A549 (cell line): Measurements from ENCODE around the gene CR1L. TPM values are rescaled to one million over a fixed set of nuclear protein-coding genes. Genes with fewer than 3 reads are reported as not detected.

Experiments used
- ATAC-seq, 2 experiments: fragments of 200-7000 bp in 1 of 2; fragments of >200 bp in 1 of 2; cut with Nextera tagmentation in 1 of 2; cut with Tn5 transposase in 1 of 2; 3 replicates each; pipeline versions ENCODE4 v1.8.0 to v1.9.1; 2018 to 2020; ENCODE audit warnings: mild to moderate bottlenecking in 1 of 2, moderate library complexity in 1 of 2
- CTCF ChIA-PET: fragments of 300-600 bp; sonication (Branson Sonifier 250); formaldehyde crosslinking; extraction: SDS; loops from one replicate; lab custom pipeline; 2021; ENCODE audit warnings: antibody characterized with exemption, inconsistent platforms; lab: Yijun Ruan, JAX
- POLR2A ChIA-PET: fragments of 350-600 bp; formaldehyde crosslinking; extraction: SDS; loops from one replicate; lab custom pipeline; 2021; ENCODE audit warnings: antibody characterized with exemption, inconsistent platforms; lab: Yijun Ruan, JAX
- DNase-seq, 2 experiments: peaks; one replicate each; pipeline versions ENCODE4 v3.0.0 to v3.0.0-alpha.2; 2011 to 2016; ENCODE audit warnings: low read depth in 1 of 2, low spot score in 1 of 2
- FAIRE-seq: peaks from 2 replicates; lab custom pipeline; 2011; peaks lifted over from hg19 to GRCh38; lab: Jason Lieb, UNC
- H3K27ac ChIP-seq, 2 experiments: fragments of >200 bp; sonication (Bioruptor Twin); formaldehyde crosslinking; 3 replicates each; pipeline ENCODE4 v1.5.1; 2016 to 2017
- H3K4me1 ChIP-seq: fragments of >200 bp; sonication (Bioruptor Twin); formaldehyde crosslinking; 3 replicates; pipeline ENCODE4 v1.6.1; 2016
- H3K4me2 ChIP-seq: fragments of >200 bp; sonication (Bioruptor Twin); formaldehyde crosslinking; 3 replicates; pipeline ENCODE4 v1.6.1; 2016
- H3K4me3 ChIP-seq: fragments of >200 bp; sonication (Bioruptor Twin); formaldehyde crosslinking; 3 replicates; pipeline ENCODE4 v1.5.1; 2016
- H3K9me3 ChIP-seq: fragments of >200 bp; sonication (Bioruptor Twin); formaldehyde crosslinking; 3 replicates; pipeline ENCODE4 v1.6.1; 2016
- BCL3 ChIP-seq: fragments of >200 bp; sonication (Bioruptor Twin); formaldehyde crosslinking; IDR thresholded peaks from 3 replicates; pipeline ENCODE4 v1.6.1; 2016
- CHD2 ChIP-seq: fragments of 150-350 bp; IDR thresholded peaks from 2 replicates; pipeline ENCODE4 v1.6.1; 2014; ENCODE audit warnings: low read length; ENCODE audit not compliant: partially characterized antibody
- EP300 ChIP-seq, 2 experiments: fragments of >200 bp; sonication (Bioruptor Twin); formaldehyde crosslinking; IDR thresholded peaks; 2 replicates in 1 of 2; 3 replicates in 1 of 2; pipeline ENCODE4 v1.6.1; 2016 to 2017
- FOSL2 ChIP-seq, 2 experiments: fragments of 450-650 bp in 1 of 2; fragments of >200 bp in 1 of 2; sonication (Bioruptor Twin) in 1 of 2; formaldehyde crosslinking; IDR thresholded peaks; 2 replicates each; pipeline versions ENCODE4 v1.5.0 to v1.6.1; 2016 to 2020; ENCODE audit warnings: mild to moderate bottlenecking in 1 of 2, moderate library complexity in 1 of 2
- HOXB5 ChIP-seq: fragments of 250-450 bp; sonication (Bioruptor Pico); IDR thresholded peaks from 2 replicates; pipeline ENCODE4 v1.5.0; 2020; ENCODE audit warnings: mild to moderate bottlenecking, moderate library complexity
- KDM5A ChIP-seq: fragments of 200-600 bp; sonication (generic); IDR thresholded peaks from 2 replicates; pipeline ENCODE4 v1.6.1; 2016; ENCODE audit warnings: antibody characterized with exemption, mild to moderate bottlenecking
- MAFK ChIP-seq: fragments of 450-650 bp; IDR thresholded peaks from 2 replicates; pipeline ENCODE4 v1.6.1; 2014; ENCODE audit not compliant: partially characterized antibody
- MYC ChIP-seq: IDR thresholded peaks from 2 replicates; pipeline ENCODE4 v1.6.1; 2012; ENCODE audit warnings: mild to moderate bottlenecking, inconsistent platforms, low read length, improper control_type of control experiment, borderline replicate concordance
- NFE2L2 ChIP-seq: fragments of 150-350 bp; conservative IDR thresholded peaks from 2 replicates; pipeline ENCODE4 v1.6.1; 2014; ENCODE audit warnings: low read length
- NPAS2 ChIP-seq: fragments of 250-450 bp; sonication (Bioruptor Pico); IDR thresholded peaks from 2 replicates; pipeline ENCODE4 v1.8.0; 2022; ENCODE audit warnings: mild to moderate bottlenecking, moderate library complexity, borderline replicate concordance
- PHF8 ChIP-seq: fragments of 200-600 bp; sonication (generic); IDR thresholded peaks from 2 replicates; pipeline ENCODE4 v1.6.1; 2016; ENCODE audit warnings: low read depth, mild to moderate bottlenecking, antibody characterized with exemption, moderate library complexity, borderline replicate concordance
- RAD21 ChIP-seq, 2 experiments: fragments of >200 bp in 1 of 2; sonication (Bioruptor Twin) in 1 of 2; formaldehyde crosslinking in 1 of 2; IDR thresholded peaks in 1 of 2; conservative IDR thresholded peaks in 1 of 2; 2 replicates in 1 of 2; 3 replicates in 1 of 2; pipeline ENCODE4 v1.6.1; 2012 to 2018; ENCODE audit warnings: inconsistent platforms in 1 of 2
- RCOR1 ChIP-seq: fragments of 150-350 bp; IDR thresholded peaks from 2 replicates; pipeline ENCODE4 v1.6.1; 2014; ENCODE audit warnings: antibody characterized with exemption, low read length, low read depth
- SMC3 ChIP-seq: fragments of >200 bp; sonication (Bioruptor Twin); formaldehyde crosslinking; IDR thresholded peaks from 3 replicates; pipeline ENCODE4 v1.6.1; 2018; ENCODE audit warnings: inconsistent platforms
- ZSCAN20 ChIP-seq: fragments of 250-450 bp; sonication (Bioruptor Pico); IDR thresholded peaks from 2 replicates; pipeline ENCODE4 v1.8.0; 2022; ENCODE audit warnings: mild to moderate bottlenecking, moderate library complexity
- WGBS: methylation state at CpG from one replicate; pipeline ENCODE4 v1.1.6; 2017; ENCODE audit errors: missing lambda C conversion rate; 5-methylcytosine and 5-hydroxymethylcytosine counted together
- polyA plus RNA-seq, 4 experiments: library from polyadenylated mRNA; depleted of rRNA in 3 of 4; stranded (reverse); fragments of >200 nt; fragmentation: RNase III in 1 of 4; extraction: RNeasy Plus Mini Kit Qiagen cat#74134 plus additional on column Dnase treatment in 1 of 4; gene quantifications; 2 replicates in 3 of 4; 3 replicates in 1 of 4; pipeline ENCODE4 v1.2.3, GENCODE V29; 2011 to 2017
- TF ChIP-seq, protein P1 (sequence below): fragments of 450-650 bp; IDR thresholded peaks from 2 replicates; pipeline ENCODE4 v1.6.1; 2014; ENCODE audit warnings: antibody characterized with exemption
- TF ChIP-seq, protein P2 (sequence below): fragments of >200 bp; sonication (Bioruptor Twin); formaldehyde crosslinking; IDR thresholded peaks from 3 replicates; pipeline ENCODE4 v1.5.1; 2016
- TF ChIP-seq, protein P3 (sequence below): IDR thresholded peaks from 2 replicates; pipeline ENCODE4 v1.6.1; 2012

Gene CR1L
- polyA plus RNA-seq, 2 of the 4 experiments (the other 2 are of a cell fraction): not detected

- FAIRE-seq (no peak), ATAC-seq (no peak)
- Histone ChIP-seq H3K4me1 (no peaks in the 10 kb centered on the region), H3K4me3 (no peak overlapping the region), H3K27ac (no peak overlapping the region), H3K9me3 (no peaks in the 10 kb centered on the region)
- no peak for TF ChIP-seq NFE2L2
- TF ChIP-seq PHF8: no peak
- no peak for TF ChIP-seq EP300 (IDR thresholded peaks at IDR 0.05)
- no peak for TF ChIP-seq BCL3
- TF ChIP-seq, protein P1, sequence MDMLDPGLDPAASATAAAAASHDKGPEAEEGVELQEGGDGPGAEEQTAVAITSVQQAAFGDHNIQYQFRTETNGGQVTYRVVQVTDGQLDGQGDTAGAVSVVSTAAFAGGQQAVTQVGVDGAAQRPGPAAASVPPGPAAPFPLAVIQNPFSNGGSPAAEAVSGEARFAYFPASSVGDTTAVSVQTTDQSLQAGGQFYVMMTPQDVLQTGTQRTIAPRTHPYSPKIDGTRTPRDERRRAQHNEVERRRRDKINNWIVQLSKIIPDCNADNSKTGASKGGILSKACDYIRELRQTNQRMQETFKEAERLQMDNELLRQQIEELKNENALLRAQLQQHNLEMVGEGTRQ: no peak
- TF ChIP-seq MAFK: no peak
- TF ChIP-seq, all 56 proteins: peak for 0
- H3K4me2 ChIP-seq: no peak overlapping the region
- WGBS: 92% methylated on average over 1 of the region's 1 CpG
- no peak for DNase-seq
- CTCF ChIA-PET: no interaction called here
- POLR2A ChIA-PET: interaction anchor here (0.5 kb wide), 1 partner anchor 9 kb away, joined by 3 read pairs; no protein-coding TSS in a partner anchor
These were observed 6.7 kb downstream of the CR1L start for GRCh38 chr1:207651583-207651982.

DNA sequence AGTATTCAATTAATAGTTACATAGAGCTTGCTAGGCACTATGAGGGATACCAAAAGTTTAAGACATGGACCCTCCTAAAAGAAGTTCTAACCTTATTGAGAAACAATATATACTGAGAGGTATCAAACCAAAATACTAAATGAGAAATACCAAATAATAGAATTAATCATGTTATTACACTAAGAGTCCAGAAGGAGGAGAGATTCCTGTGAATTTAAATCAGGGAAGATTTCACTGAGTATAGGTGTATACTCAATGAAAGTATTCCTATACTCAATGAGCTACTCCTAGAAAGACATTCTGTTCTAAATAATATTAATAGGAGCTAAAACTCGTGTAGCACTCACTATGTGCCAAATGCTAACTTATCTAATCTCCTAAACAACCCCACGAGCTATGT is 9.4 kb downstream of the CR1L start:
- H3K4me1 ChIP-seq: no peaks in the 10 kb centered on the region
- TF ChIP-seq SMC3 (peak; percentile 51; the same call in 2 of the 3 replicates), EP300 (IDR thresholded peaks at IDR 0.05) (no peak), RCOR1 (no peak), NPAS2 (no peak), RAD21 (conservative IDR thresholded peaks at IDR 0.05 in 1 of 2, IDR thresholded peaks at IDR 0.05 in 1 of 2) (peak; percentile 10 to 24; a peak in 1 of 5 replicates), ZSCAN20 (CRISPR knock-in tag) (no peak)
- TF ChIP-seq, protein P2, sequence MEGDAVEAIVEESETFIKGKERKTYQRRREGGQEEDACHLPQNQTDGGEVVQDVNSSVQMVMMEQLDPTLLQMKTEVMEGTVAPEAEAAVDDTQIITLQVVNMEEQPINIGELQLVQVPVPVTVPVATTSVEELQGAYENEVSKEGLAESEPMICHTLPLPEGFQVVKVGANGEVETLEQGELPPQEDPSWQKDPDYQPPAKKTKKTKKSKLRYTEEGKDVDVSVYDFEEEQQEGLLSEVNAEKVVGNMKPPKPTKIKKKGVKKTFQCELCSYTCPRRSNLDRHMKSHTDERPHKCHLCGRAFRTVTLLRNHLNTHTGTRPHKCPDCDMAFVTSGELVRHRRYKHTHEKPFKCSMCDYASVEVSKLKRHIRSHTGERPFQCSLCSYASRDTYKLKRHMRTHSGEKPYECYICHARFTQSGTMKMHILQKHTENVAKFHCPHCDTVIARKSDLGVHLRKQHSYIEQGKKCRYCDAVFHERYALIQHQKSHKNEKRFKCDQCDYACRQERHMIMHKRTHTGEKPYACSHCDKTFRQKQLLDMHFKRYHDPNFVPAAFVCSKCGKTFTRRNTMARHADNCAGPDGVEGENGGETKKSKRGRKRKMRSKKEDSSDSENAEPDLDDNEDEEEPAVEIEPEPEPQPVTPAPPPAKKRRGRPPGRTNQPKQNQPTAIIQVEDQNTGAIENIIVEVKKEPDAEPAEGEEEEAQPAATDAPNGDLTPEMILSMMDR: peak; percentile 45
- CTCF ChIA-PET: interaction anchor here (0.5 to 2.8 kb wide), 9 partner anchors 9 to 150 kb away, joined by 3 to 14 read pairs (median 3); partner anchors contain the start of gene CR1L
- ATAC-seq (peak; percentile 38 to 67; a peak in 2 of 6 replicates), FAIRE-seq (no peak), DNase-seq (peak in 1 of 2 experiments; percentile 8)
- POLR2A ChIA-PET: no interaction called here
- no peaks in the 10 kb centered on the region for H3K9me3 ChIP-seq
- WGBS: 22% methylated on average over 2 of the region's 2 CpGs
- no peak overlapping the region for H3K4me2 ChIP-seq
- H3K4me3 ChIP-seq: no peak overlapping the region
- H3K27ac ChIP-seq: no peak overlapping the region

- CTCF ChIA-PET: interaction anchor here (1.0 to 1.1 kb wide), 3 partner anchors 10 to 139 kb away, joined by 3 read pairs; no protein-coding TSS in a partner anchor
- DNase-seq (no peak), ATAC-seq (peak; percentile 45 to 73; a peak in 5 of 6 replicates), FAIRE-seq (no peak)
- POLR2A ChIA-PET: no interaction called here
- TF ChIP-seq, protein P3, sequence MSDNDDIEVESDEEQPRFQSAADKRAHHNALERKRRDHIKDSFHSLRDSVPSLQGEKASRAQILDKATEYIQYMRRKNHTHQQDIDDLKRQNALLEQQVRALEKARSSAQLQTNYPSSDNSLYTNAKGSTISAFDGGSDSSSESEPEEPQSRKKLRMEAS: no peak
- TF ChIP-seq KDM5A (no peak), MYC (no peak), NFE2L2 (no peak), HOXB5 (CRISPR knock-in tag) (no peak), FOSL2 (IDR thresholded peaks at IDR 0.05) (no peak), FOSL2 (CRISPR knock-in tag; IDR thresholded peaks at IDR 0.05) (no peak), RCOR1 (no peak), CHD2 (no peak)
- TF ChIP-seq, protein P2: no peak
- Histone ChIP-seq H3K4me3 (no peak overlapping the region), H3K4me2 (no peak overlapping the region), H3K4me1 (no peaks in the 10 kb centered on the region), H3K9me3 (no peaks in the 10 kb centered on the region), H3K27ac (no peak overlapping the region)
- WGBS: 35% methylated on average over 6 of the region's 7 CpGs
These were observed 13.5 kb downstream of the CR1L start for GRCh38 chr1:207658408-207658807.
